PFSK-1 (cell line): Measurements from ENCODE around the gene DGKG.

ENCODE experiments used
- FOXP2 ChIP-seq: optimal IDR thresholded peaks from 2 replicates; pipeline ENCODE3; 2011; ENCODE audit warnings: borderline replicate concordance, control low read depth, inconsistent platforms; ENCODE audit not compliant: insufficient read depth; ENCODE audit errors: extremely low read length, extremely low read depth
- POLR2AphosphoS5 ChIP-seq: IDR thresholded peaks from 2 replicates; pipeline ENCODE4 v1.6.1; 2012; ENCODE audit warnings: low read depth, mild to moderate bottlenecking, control low read depth, low read length, moderate library complexity
- REST ChIP-seq, 2 experiments: IDR thresholded peaks; 2 replicates each; pipeline versions ENCODE4 v1.6.1 to v1.8.0; 2011 to 2012; ENCODE audit warnings: low read depth in 2 of 2, low read length in 2 of 2, control low read depth in 1 of 2, inconsistent platforms in 1 of 2, mild to moderate bottlenecking in 1 of 2, moderate library complexity in 1 of 2; ENCODE audit not compliant: insufficient read depth in 1 of 2
- SIN3A ChIP-seq: IDR thresholded peaks from 2 replicates; pipeline ENCODE4 v1.6.1; 2012; ENCODE audit warnings: mild to moderate bottlenecking, low read length, moderate library complexity, borderline replicate concordance; ENCODE audit not compliant: insufficient read depth
- TAF1 ChIP-seq: IDR thresholded peaks from 2 replicates; pipeline ENCODE4 v1.6.1; 2012; ENCODE audit warnings: low read length, control low read depth, borderline replicate concordance; ENCODE audit not compliant: insufficient read depth

The DGKG gene

GRCh38 chr3:186320862-186321568 lies 41.0 kb downstream of the DGKG start:
- TF ChIP-seq FOXP2: no peak
- TF ChIP-seq SIN3A: no peak
- no peak for TF ChIP-seq REST (IDR thresholded peaks at IDR 0.05; ENCODE audit: insufficient read depth in 1 of 2, low read depth in 2 of 2, low read length in 2 of 2)
- no peak for TF ChIP-seq TAF1
- no peak for TF ChIP-seq POLR2AphosphoS5

GRCh38 chr3:186319945-186320344 lies 42.1 kb downstream of the DGKG start:
- TF ChIP-seq POLR2AphosphoS5: no peak
- no peak for TF ChIP-seq REST (IDR thresholded peaks at IDR 0.05; ENCODE audit: insufficient read depth in 1 of 2, low read depth in 2 of 2, low read length in 2 of 2)
- TF ChIP-seq SIN3A: no peak
- no peak for TF ChIP-seq TAF1
- no peak for TF ChIP-seq FOXP2

GRCh38 chr3:186318135-186318534 lies 43.9 kb downstream of the DGKG start:
- no peak for TF ChIP-seq POLR2AphosphoS5
- no peak for TF ChIP-seq TAF1
- no peak for TF ChIP-seq SIN3A
- TF ChIP-seq FOXP2: no peak
- TF ChIP-seq REST (IDR thresholded peaks at IDR 0.05; ENCODE audit: insufficient read depth in 1 of 2, low read depth in 2 of 2, low read length in 2 of 2): no peak

- TF ChIP-seq SIN3A (no peak), REST (IDR thresholded peaks at IDR 0.05; ENCODE audit: insufficient read depth in 1 of 2, low read depth in 2 of 2, low read length in 2 of 2) (no peak), FOXP2 (no peak), POLR2AphosphoS5 (no peak), TAF1 (no peak)
These were observed 44.6 kb downstream of the DGKG start for GRCh38 chr3:186317478-186317877.
